GM10248 (cell line): ENCODE measurements around the gene COPS7A.

Experiments used
- CTCF ChIA-PET: fragments of 300-600 bp; sonication (Branson Sonifier 250); formaldehyde crosslinking; extraction: SDS; loops from one replicate; lab custom pipeline; 2021; ENCODE audit warnings: antibody characterized with exemption; lab: Yijun Ruan, JAX
- POLR2A ChIA-PET: fragments of 350-650 bp; sonication (Branson Sonifier 250); formaldehyde crosslinking; extraction: SDS; loops from one replicate; lab custom pipeline; 2020; ENCODE audit warnings: antibody characterized with exemption; lab: Yijun Ruan, JAX
- DNase-seq: peaks from one replicate; pipeline ENCODE4 v3.0.0; 2012; ENCODE audit errors: extremely low spot score
- TF ChIP-seq, protein P1 (sequence below): IDR thresholded peaks from 2 replicates; pipeline ENCODE4 v1.5.1; 2012; ENCODE audit warnings: mild to moderate bottlenecking, low read depth; ENCODE audit errors: extremely low read depth, missing control alignments, control extremely low read depth

The COPS7A gene

GRCh38 chr12:6767353-6768319 is 43.8 kb downstream of the COPS7A start:
- POLR2A ChIA-PET, result interaction anchor here (0.7 to 2.2 kb wide), 3 partner anchors 9 to 232 kb away, joined by 3 to 15 read pairs (median 3); partner anchors contain the start of gene MLF2
- TF ChIP-seq, protein P1, sequence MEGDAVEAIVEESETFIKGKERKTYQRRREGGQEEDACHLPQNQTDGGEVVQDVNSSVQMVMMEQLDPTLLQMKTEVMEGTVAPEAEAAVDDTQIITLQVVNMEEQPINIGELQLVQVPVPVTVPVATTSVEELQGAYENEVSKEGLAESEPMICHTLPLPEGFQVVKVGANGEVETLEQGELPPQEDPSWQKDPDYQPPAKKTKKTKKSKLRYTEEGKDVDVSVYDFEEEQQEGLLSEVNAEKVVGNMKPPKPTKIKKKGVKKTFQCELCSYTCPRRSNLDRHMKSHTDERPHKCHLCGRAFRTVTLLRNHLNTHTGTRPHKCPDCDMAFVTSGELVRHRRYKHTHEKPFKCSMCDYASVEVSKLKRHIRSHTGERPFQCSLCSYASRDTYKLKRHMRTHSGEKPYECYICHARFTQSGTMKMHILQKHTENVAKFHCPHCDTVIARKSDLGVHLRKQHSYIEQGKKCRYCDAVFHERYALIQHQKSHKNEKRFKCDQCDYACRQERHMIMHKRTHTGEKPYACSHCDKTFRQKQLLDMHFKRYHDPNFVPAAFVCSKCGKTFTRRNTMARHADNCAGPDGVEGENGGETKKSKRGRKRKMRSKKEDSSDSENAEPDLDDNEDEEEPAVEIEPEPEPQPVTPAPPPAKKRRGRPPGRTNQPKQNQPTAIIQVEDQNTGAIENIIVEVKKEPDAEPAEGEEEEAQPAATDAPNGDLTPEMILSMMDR, result no peak
- CTCF ChIA-PET, result interaction anchor here (0.9 to 8.0 kb wide), 28 partner anchors 8 to 343 kb away, joined by 3 to 117 read pairs (median 5); partner anchors contain the start of genes CD4, CDCA3, COPS7A and GPR162
- no peak for DNase-seq

GRCh38 chr12:6768437-6768914 is 44.6 kb downstream of the COPS7A start:
- POLR2A ChIA-PET, result interaction anchor here (0.6 to 0.8 kb wide), 2 partner anchors 16 to 172 kb away, joined by 3 read pairs; partner anchors contain the start of gene MLF2
- TF ChIP-seq, protein P1, result no peak
- DNase-seq, result no peak
- CTCF ChIA-PET, result interaction anchor here (1.6 to 8.0 kb wide), 4 partner anchors 8 to 104 kb away, joined by 5 to 117 read pairs (median 44); partner anchors contain the start of genes MLF2 and SPSB2

DNA sequence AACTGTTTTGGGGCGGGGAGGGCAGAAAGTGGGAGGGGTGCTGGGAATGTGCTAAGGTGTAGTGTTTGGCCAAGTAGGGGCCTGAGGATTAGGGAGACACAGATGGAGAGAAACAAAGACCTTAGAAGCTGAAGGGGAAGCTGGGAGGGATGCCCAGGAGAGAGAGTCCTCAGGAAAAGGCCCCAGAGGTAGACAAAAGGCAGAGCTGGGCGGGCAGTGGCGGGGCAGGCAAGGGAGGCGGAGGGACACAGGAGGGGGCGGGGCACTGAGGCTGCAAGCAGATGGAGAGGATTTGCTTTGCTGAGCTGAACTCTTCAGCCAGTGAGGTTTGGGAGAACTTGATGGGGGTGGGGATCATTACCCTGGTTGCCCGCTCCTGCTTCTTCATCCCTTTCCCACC is 45.1 kb downstream of the COPS7A start:
- CTCF ChIA-PET, result interaction anchor here (2.6 to 8.0 kb wide), 3 partner anchors 9 to 15 kb away, joined by 7 to 117 read pairs (median 33); partner anchors contain the start of gene MLF2
- DNase-seq, result no peak
- POLR2A ChIA-PET, result interaction anchor here (0.6 to 0.8 kb wide), 2 partner anchors 16 to 172 kb away, joined by 3 read pairs; partner anchors contain the start of gene MLF2
- TF ChIP-seq, protein P1, result no peak

- CTCF ChIA-PET, result interaction anchor here (2.6 to 8.0 kb wide), 3 partner anchors 9 to 16 kb away, joined by 7 to 117 read pairs (median 33); partner anchors contain the start of gene MLF2
- TF ChIP-seq, protein P1, result no peak
- POLR2A ChIA-PET, result no interaction called here
- no peak for DNase-seq
Measured at GRCh38 chr12:6769666-6770065, 45.8 kb downstream of the COPS7A start.

DNA sequence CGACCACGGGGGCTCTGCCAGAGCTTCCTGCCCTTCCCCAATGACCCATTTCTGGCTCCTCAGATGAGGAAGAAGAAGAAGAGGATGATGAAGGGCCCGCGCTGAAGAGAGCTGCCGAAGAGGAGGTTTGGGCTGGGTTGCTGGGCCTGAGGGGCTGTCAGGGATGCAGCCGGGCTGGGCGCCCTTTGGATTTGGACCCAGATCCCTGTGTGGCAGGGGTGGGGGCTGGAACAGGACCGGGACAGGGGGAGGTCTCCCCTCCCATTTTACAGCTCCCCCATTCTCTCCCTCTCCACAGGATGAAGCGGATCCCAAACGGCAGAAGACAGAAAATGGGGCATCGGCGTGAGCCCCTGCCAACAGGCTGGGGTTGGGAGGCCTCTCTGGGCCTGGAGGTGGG is 46.2 kb downstream of the COPS7A start:
- POLR2A ChIA-PET, result no interaction called here

DNA sequence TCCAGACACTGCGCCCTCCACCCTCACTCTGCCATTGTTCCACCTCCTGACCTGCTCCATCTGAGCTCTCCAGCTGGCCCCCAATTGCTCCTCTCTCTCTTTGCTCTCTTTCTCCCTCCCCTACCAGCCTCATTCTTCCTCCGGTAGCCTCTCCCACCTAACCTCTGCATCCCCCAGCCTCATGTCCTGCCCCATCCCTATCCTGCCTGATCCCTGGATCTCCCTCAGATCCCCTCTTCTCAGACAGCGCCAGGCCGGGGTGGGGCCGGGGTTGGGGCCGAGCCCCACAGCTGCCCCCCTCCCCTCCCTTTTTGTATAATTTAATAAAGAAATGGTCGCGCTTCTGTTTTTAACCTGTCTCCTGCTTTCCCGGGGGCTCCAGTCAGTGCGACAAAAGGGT is 46.8 kb downstream of the COPS7A start:
- TF ChIP-seq, protein P1, result no peak
- DNase-seq, result no peak
- ChIA-PET POLR2A (no interaction called here), CTCF (interaction anchor here (1.0 to 8.0 kb wide), 7 partner anchors 8 to 62 kb away, joined by 3 to 117 read pairs (median 5); partner anchors contain the start of gene MLF2)

More for the DNA sequence above, 46.2 kb downstream of the COPS7A start:
- CTCF ChIA-PET, result interaction anchor here (2.6 to 8.0 kb wide), 3 partner anchors 9 to 17 kb away, joined by 7 to 117 read pairs (median 33); partner anchors contain the start of gene MLF2
- no peak for DNase-seq
- TF ChIP-seq, protein P1, result no peak
